DMS 273 (cell line): ENCODE measurements around the gene HMGB1.
"Not testable (repeated sequence)": the region's sequence is repeated elsewhere in the genome, so short reads cannot be mapped to it uniquely, and the experiment has no call there.

ENCODE experiments used
- DNase-seq: peaks from one replicate; lab custom pipeline; 2025; ENCODE audit not compliant: unreplicated experiment; lab: John Stamatoyannopoulos, UW

Gene HMGB1

GRCh38 chr13:30466841-30467252 is 1.1 kb upstream of the HMGB1 start:
- peak; percentile 43 for DNase-seq

DNA sequence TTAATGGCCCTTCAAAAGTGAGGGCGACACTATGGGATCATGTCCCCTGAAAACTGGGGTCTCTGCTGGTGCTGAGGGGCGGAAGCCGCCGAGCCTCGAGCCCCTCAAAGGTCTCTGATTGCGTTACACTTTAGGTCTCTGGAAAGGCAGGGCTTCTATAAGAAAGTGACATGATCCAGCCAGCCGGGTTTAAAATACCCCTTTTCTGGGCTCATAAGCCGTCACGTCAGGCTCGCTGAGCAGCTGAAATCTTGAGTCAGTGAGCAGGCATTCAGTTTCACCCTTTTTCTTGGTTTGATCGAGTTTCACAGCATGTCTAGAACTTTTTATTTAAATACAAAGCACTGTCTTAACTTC is 600 bp upstream of the HMGB1 start:
- peak; percentile 46 for DNase-seq

GRCh38 chr13:30465343-30465592 is 468 bp downstream of the HMGB1 start:
- DNase-seq: peak; percentile 35

- peak; percentile 91 for DNase-seq
Observed at GRCh38 chr13:30464496-30465342, 1.0 kb downstream of the HMGB1 start.

- peak; percentile 60 for DNase-seq
Observed at GRCh38 chr13:30463787-30464495, 1.8 kb downstream of the HMGB1 start.

DNA sequence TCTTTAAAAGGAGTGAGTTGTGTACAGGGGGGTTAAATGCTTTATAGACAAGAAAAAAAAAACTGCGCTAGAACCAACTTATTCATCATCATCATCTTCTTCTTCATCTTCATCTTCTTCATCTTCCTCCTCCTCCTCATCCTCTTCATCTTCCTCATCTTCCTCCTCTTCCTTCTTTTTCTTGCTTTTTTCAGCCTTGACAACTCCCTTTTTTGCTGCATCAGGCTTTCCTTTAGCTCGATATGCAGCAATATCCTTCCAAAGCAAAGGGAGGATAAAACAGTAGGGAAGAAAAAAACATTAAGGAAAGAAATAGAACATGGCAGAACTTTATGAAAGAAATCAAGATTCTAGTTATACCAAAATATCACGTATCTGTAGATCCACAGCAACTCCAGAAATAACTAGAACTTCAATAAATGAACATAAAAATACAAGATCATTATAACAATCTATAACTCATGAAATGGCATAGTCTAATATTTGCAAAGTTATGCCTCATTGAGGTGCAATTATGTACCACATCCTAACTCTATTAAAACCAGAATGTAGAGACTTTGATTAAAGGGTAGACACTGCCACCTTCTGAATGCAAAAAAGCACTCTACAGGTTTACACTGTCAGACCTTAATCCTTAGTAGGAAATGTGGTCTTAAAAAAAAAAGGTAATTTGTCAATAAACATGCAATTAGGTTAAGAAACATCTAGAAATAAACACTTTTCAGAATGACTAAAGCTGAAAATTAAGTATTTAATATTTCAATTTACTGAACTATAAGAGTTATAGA is 4.3 kb downstream of the HMGB1 start:
- DNase-seq: peak; percentile 5

DNA sequence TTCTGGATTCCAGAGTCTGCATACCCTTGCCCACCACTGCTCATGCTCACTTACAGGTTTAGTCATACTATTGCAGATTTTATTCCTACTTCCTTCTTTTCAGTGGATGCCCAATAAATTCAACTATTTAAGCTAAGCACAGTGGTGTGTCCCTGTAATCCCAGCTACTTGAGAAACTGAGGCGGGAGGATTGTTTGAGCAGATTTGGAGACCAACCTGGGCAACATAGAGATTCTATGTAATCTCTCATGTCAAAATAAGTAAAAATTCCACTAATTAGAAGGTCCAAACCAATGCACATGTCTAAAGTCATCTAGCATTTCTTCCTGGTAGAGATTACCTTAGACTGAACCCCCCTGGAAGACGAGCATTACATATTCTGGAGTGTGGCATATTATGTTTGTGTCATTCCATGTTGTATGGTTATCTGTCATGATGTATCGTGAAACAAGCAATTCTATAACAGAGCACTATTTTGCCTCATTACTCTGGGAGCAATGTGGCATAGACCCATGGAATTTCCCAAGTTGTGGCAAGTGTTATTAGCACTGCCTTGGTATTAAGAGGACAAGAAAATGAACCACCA is 8.3 kb downstream of the HMGB1 start:
- DNase-seq: peak; percentile 32

- no peak for DNase-seq
Observed at GRCh38 chr13:30456290-30456689, 9.4 kb downstream of the HMGB1 start.

GRCh38 chr13:30454991-30455390 is 10.7 kb downstream of the HMGB1 start:
- no peak for DNase-seq

DNA sequence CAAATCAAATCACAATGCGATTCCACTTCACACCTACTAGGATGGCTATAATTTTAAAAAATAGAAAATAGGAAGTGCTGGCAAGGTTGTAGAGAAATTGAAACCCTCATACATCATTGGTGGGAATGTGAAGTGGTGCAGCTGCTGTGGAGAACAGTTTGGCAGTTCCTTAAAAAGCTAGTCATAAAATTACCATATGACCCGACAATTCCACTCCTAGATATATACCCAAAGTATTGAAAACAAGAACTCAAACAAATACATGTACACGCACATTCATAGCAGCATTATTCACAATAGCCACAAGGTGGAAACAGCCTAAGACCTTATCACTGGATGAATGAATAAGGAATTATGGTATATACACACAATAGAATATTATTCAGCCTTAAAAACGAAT is 12.0 kb downstream of the HMGB1 start:
- peak; percentile 19 for DNase-seq

- DNase-seq: not testable (repeated sequence)
Observed at GRCh38 chr13:30451476-30451875, 14.3 kb downstream of the HMGB1 start.

- DNase-seq: no peak
Observed at GRCh38 chr13:30450066-30450465, 15.7 kb downstream of the HMGB1 start.

- DNase-seq: no peak
Observed at GRCh38 chr13:30448441-30448840, 17.3 kb downstream of the HMGB1 start.

GRCh38 chr13:30446126-30446500 is 19.6 kb downstream of the HMGB1 start:
- no peak for DNase-seq

GRCh38 chr13:30443957-30444404 is 21.8 kb downstream of the HMGB1 start:
- DNase-seq: no peak

DNA sequence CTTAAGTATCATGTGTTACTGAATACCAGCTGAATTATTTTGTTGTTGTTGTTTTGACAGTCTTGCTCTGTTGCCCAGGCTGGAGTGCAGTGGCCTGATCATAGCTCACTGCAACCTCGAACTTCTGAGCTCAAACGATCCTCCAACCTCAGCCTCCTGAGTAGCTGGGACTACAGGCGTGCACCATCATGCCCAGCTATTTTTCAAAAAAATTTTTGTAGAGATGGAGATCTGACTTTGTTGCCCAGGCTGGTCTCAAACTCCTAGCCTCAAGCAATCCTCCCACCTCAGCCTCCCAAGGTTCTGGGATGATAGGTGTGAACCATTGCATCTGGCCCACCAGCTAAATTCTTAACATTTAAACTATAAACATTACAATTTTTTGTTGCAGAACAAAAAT is 22.2 kb downstream of the HMGB1 start:
- not testable (repeated sequence) for DNase-seq

DNA sequence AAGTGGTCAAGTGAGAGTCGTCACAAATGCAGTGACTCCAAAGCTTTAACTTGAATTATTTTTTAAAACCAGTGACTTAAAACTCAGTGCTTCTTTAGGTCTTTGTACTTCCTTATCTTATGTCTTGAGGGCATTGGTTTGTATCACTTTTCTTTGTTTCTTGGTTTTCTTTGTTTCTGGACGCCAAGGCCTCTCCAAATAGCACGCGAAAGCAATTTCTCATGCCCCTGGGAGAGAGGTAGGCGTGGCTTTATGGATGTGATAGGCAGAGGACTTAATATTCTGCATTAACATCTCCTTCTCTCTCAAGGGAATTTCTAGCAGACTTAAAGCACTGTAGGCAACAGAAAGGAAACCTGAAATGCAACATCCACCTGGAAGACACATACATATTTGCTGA is 22.8 kb downstream of the HMGB1 start:
- no peak for DNase-seq

GRCh38 chr13:30440910-30441703 is 24.6 kb downstream of the HMGB1 start:
- no peak for DNase-seq

GRCh38 chr13:30438286-30438685 is 27.4 kb downstream of the HMGB1 start:
- no peak for DNase-seq

- DNase-seq: no peak
Observed at GRCh38 chr13:30437177-30437576, 28.6 kb downstream of the HMGB1 start.
